ENCODE measurements around the gene KRT9.
"Not testable (repeated sequence)": the region's sequence is repeated elsewhere in the genome, so short reads cannot be mapped to it uniquely, and the experiment has no call there.

Gene KRT9

GRCh38 chr17:41545829-41546410 lies 25.9 kb downstream of the KRT9 start:
- no peaks in the 10 kb centered on the region for H3K79me2 ChIP-seq (ENCODE audit: insufficient read depth, low read length)
- H3K27me3 ChIP-seq (ENCODE audit: insufficient read depth, low read length, poor library complexity, severe bottlenecking): no peaks in the 10 kb centered on the region
- no peak overlapping the region for H3K9ac ChIP-seq (ENCODE audit: low read depth, low read length, poor library complexity, severe bottlenecking)
- no peaks in the 10 kb centered on the region for H3F3A ChIP-seq (ENCODE audit: low read depth)
- no peak overlapping the region for H3K4me3 ChIP-seq (ENCODE audit: low read length, poor library complexity, severe bottlenecking)
- no peak overlapping the region for H2AFZ ChIP-seq (ENCODE audit: low read length)
- H3K36me3 ChIP-seq (ENCODE audit: insufficient read depth, low read length): no peaks in the 10 kb centered on the region
- TF ChIP-seq CTCF (conservative IDR thresholded peaks at IDR 0.05; ENCODE audit: low read length) (no peak), EZH2phosphoT487 (IDR thresholded peaks at IDR 0.05; ENCODE audit: borderline replicate concordance) (no peak)
- H4K20me1 ChIP-seq (ENCODE audit: insufficient read depth, low read length, poor library complexity, severe bottlenecking): no peaks in the 10 kb centered on the region
- no peaks in the 10 kb centered on the region for H3K9me2 ChIP-seq (replicated peaks; ENCODE audit: low read depth, low read length)
- no peaks in the 10 kb centered on the region for H3K9me3 ChIP-seq (ENCODE audit: insufficient read depth, low read depth, low read length)
- no peaks in the 10 kb centered on the region for H3K4me1 ChIP-seq (ENCODE audit: insufficient read depth, low read length, poor library complexity, severe bottlenecking)
- H3K4me2 ChIP-seq (ENCODE audit: low read depth, low read length, poor library complexity, severe bottlenecking): no peak overlapping the region

- Histone ChIP-seq H3K9ac (ENCODE audit: low read depth, low read length, poor library complexity, severe bottlenecking) (no peak overlapping the region), H3F3A (ENCODE audit: low read depth) (no peaks in the 10 kb centered on the region), H3K79me2 (ENCODE audit: insufficient read depth, low read length) (no peaks in the 10 kb centered on the region), H3K9me2 (replicated peaks; ENCODE audit: low read depth, low read length) (no peaks in the 10 kb centered on the region), H3K9me3 (ENCODE audit: insufficient read depth, low read depth, low read length) (no peaks in the 10 kb centered on the region), H3K4me3 (ENCODE audit: low read length, poor library complexity, severe bottlenecking) (no peak overlapping the region), H3K4me2 (ENCODE audit: low read depth, low read length, poor library complexity, severe bottlenecking) (no peak overlapping the region), H4K20me1 (ENCODE audit: insufficient read depth, low read length, poor library complexity, severe bottlenecking) (no peaks in the 10 kb centered on the region), H3K36me3 (ENCODE audit: insufficient read depth, low read length) (no peaks in the 10 kb centered on the region), H3K27me3 (ENCODE audit: insufficient read depth, low read length, poor library complexity, severe bottlenecking) (no peaks in the 10 kb centered on the region), H3K4me1 (ENCODE audit: insufficient read depth, low read length, poor library complexity, severe bottlenecking) (no peaks in the 10 kb centered on the region), H2AFZ (ENCODE audit: low read length) (no peak overlapping the region)
- TF ChIP-seq CTCF (conservative IDR thresholded peaks at IDR 0.05; ENCODE audit: low read length): no peak
- no peak for TF ChIP-seq EZH2phosphoT487 (IDR thresholded peaks at IDR 0.05; ENCODE audit: borderline replicate concordance)
Measured at GRCh38 chr17:41544935-41545334, 26.9 kb downstream of the KRT9 start.

- H3K79me2 ChIP-seq (ENCODE audit: insufficient read depth, low read length): no peaks in the 10 kb centered on the region
- no peak overlapping the region for H3K4me3 ChIP-seq (ENCODE audit: low read length, poor library complexity, severe bottlenecking)
- H3F3A ChIP-seq (ENCODE audit: low read depth): no peaks in the 10 kb centered on the region
- no peaks in the 10 kb centered on the region for H3K36me3 ChIP-seq (ENCODE audit: insufficient read depth, low read length)
- H3K4me1 ChIP-seq (ENCODE audit: insufficient read depth, low read length, poor library complexity, severe bottlenecking): no peaks in the 10 kb centered on the region
- no peaks in the 10 kb centered on the region for H3K27me3 ChIP-seq (ENCODE audit: insufficient read depth, low read length, poor library complexity, severe bottlenecking)
- no peaks in the 10 kb centered on the region for H3K9me3 ChIP-seq (ENCODE audit: insufficient read depth, low read depth, low read length)
- TF ChIP-seq CTCF (conservative IDR thresholded peaks at IDR 0.05; ENCODE audit: low read length) (no peak), EZH2phosphoT487 (IDR thresholded peaks at IDR 0.05; ENCODE audit: borderline replicate concordance) (no peak)
- H4K20me1 ChIP-seq (ENCODE audit: insufficient read depth, low read length, poor library complexity, severe bottlenecking): no peaks in the 10 kb centered on the region
- no peak overlapping the region for H3K4me2 ChIP-seq (ENCODE audit: low read depth, low read length, poor library complexity, severe bottlenecking)
- no peak overlapping the region for H3K9ac ChIP-seq (ENCODE audit: low read depth, low read length, poor library complexity, severe bottlenecking)
- no peak overlapping the region for H2AFZ ChIP-seq (ENCODE audit: low read length)
- no peaks in the 10 kb centered on the region for H3K9me2 ChIP-seq (replicated peaks; ENCODE audit: low read depth, low read length)
Measured at GRCh38 chr17:41544491-41544892, 27.4 kb downstream of the KRT9 start.

GRCh38 chr17:41542786-41543185 lies 29.1 kb downstream of the KRT9 start:
- H3K4me2 ChIP-seq (ENCODE audit: low read depth, low read length, poor library complexity, severe bottlenecking); H3F3A ChIP-seq (ENCODE audit: low read depth); H4K20me1 ChIP-seq (ENCODE audit: insufficient read depth, low read length, poor library complexity, severe bottlenecking); H3K79me2 ChIP-seq (ENCODE audit: insufficient read depth, low read length); H3K4me3 ChIP-seq (ENCODE audit: low read length, poor library complexity, severe bottlenecking); H3K36me3 ChIP-seq (ENCODE audit: insufficient read depth, low read length); H3K9me3 ChIP-seq (ENCODE audit: insufficient read depth, low read depth, low read length); H3K9me2 ChIP-seq (replicated peaks; ENCODE audit: low read depth, low read length); H2AFZ ChIP-seq (ENCODE audit: low read length); H3K9ac ChIP-seq (ENCODE audit: low read depth, low read length, poor library complexity, severe bottlenecking); H3K27me3 ChIP-seq (ENCODE audit: insufficient read depth, low read length, poor library complexity, severe bottlenecking); H3K4me1 ChIP-seq (ENCODE audit: insufficient read depth, low read length, poor library complexity, severe bottlenecking): not testable (repeated sequence)
